Body of pancreas (tissue), 4 donors: ENCODE measurements around the gene NSF.

Experiments
- CTCF ChIP-seq, 7 experiments: fragments of 450-650 bp in 4 of 7; fragments of 200-600 bp in 3 of 7; sonication (generic) in 3 of 7; IDR thresholded peaks; one replicate each; pipeline ENCODE4 v1.5.1; 2016 to 2019; ENCODE audit warnings: antibody characterized with exemption in 7 of 7
- POLR2A ChIP-seq, 3 donors: fragments of 450-650 bp; IDR thresholded peaks; one replicate each; pipeline ENCODE4 v1.6.1; 2016; ENCODE audit warnings: antibody characterized with exemption in 3 of 3, mild to moderate bottlenecking in 2 of 3

GRCh38 chr17:46783031-46783593, 192.6 kb downstream of the NSF start:
- no peak for TF ChIP-seq CTCF (IDR thresholded peaks at IDR 0.05)
- TF ChIP-seq POLR2A (IDR thresholded peaks at IDR 0.05): no peak
